ENCODE data around the gene ARMH3. TPM values are rescaled to one million over a fixed set of nuclear protein-coding genes. Genes with fewer than 3 reads are reported as not detected.
A peak's percentile ranks its signal among the peaks of the same experiment; 100 is the strongest.
"Not testable (repeated sequence)": the region's sequence is repeated elsewhere in the genome, so short reads cannot be mapped to it uniquely, and the experiment has no call there.

Gene ARMH3
- total RNA-seq, 1 donor from 2014 or later, result 4.5 TPM

- intact Hi-C loops (cut with DNase I), result loop anchor here (1.0 to 5.0 kb wide), 3 partner anchors 9 to 713 kb away; partner anchors contain the start of genes ARMH3 and BTRC
- Histone ChIP-seq H3K27me3 (no peaks in the 10 kb centered on the region), H3K27ac (peak within 1 kb of the TSS; percentile 89 to 93), H3K9me3 (no peaks in the 10 kb centered on the region), H3K36me3 (peaks cover 3 to 9% of the 10 kb centered on the region in 2 donors), H3K4me3 (peak within 1 kb of the TSS; percentile 76 to 94), H3K4me1 (peaks cover 16 to 23% of the 10 kb centered on the region in 2 donors)
- TF ChIP-seq, protein P1, sequence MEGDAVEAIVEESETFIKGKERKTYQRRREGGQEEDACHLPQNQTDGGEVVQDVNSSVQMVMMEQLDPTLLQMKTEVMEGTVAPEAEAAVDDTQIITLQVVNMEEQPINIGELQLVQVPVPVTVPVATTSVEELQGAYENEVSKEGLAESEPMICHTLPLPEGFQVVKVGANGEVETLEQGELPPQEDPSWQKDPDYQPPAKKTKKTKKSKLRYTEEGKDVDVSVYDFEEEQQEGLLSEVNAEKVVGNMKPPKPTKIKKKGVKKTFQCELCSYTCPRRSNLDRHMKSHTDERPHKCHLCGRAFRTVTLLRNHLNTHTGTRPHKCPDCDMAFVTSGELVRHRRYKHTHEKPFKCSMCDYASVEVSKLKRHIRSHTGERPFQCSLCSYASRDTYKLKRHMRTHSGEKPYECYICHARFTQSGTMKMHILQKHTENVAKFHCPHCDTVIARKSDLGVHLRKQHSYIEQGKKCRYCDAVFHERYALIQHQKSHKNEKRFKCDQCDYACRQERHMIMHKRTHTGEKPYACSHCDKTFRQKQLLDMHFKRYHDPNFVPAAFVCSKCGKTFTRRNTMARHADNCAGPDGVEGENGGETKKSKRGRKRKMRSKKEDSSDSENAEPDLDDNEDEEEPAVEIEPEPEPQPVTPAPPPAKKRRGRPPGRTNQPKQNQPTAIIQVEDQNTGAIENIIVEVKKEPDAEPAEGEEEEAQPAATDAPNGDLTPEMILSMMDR (IDR thresholded peaks at IDR 0.05), result peak in 2 of 3 experiments; percentile 14 to 33
- DNase-seq (ENCODE audit: low spot score in 2 of 2), result peak; percentile 55 to 94
Measured at GRCh38 chr10:102064868-102065560, 9.0 kb upstream of the ARMH3 start, which contains the start of gene HPS6. HPS6 (plus strand) TSS chr10:102065349; CDS start chr10:102065475, 126 bp downstream.

GRCh38 chr10:102064503-102064867 lies 8.5 kb upstream of the ARMH3 start:
- intact Hi-C loops (cut with DNase I), result loop anchor here (2.0 kb wide), 1 partner anchor 54 kb away; no protein-coding TSS in a partner anchor
- no peaks in the 10 kb centered on the region for H3K9me3 ChIP-seq
- TF ChIP-seq, protein P1 (IDR thresholded peaks at IDR 0.05), result no peak
- peak overlapping the region; percentile 89 to 93 for H3K27ac ChIP-seq
- peaks cover 16 to 23% of the 10 kb centered on the region in 2 donors for H3K4me1 ChIP-seq
- H3K36me3 ChIP-seq, result peaks cover 3 to 9% of the 10 kb centered on the region in 2 donors
- no peak for DNase-seq (ENCODE audit: low spot score in 2 of 2)
- peak overlapping the region; percentile 76 to 94 for H3K4me3 ChIP-seq
- no peaks in the 10 kb centered on the region for H3K27me3 ChIP-seq

DNA sequence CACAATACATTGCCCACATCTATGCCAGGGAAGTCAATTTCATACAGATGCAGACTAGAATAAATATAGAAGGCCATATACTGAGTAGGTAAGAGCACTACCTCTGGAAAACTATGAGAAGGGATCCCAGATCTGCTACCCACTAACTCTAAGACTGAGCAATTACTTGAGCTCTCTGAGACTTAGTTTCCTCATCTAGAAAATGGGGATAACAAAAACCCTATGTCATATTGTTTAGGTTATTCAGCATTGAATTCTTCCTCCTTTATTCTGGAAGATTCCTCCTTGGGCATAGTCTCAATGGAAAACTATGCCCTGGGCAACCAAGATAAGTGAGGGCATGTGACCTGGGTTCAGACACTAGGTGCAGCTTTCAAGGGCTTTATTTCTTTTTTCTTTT lies 4.0 kb upstream of the ARMH3 start:
- Histone ChIP-seq H3K36me3 (no peaks in the 10 kb centered on the region), H3K27ac (no peak overlapping the region), H3K9me3 (no peaks in the 10 kb centered on the region), H3K27me3 (no peaks in the 10 kb centered on the region), H3K4me3 (no peak overlapping the region), H3K4me1 (peaks cover 0 to 4% of the 10 kb centered on the region in 2 donors)
- DNase-seq (ENCODE audit: low spot score in 2 of 2), result no peak
- TF ChIP-seq, protein P1 (IDR thresholded peaks at IDR 0.05), result no peak
- intact Hi-C loops (cut with DNase I), result loop anchor here (5.0 to 10.0 kb wide), 2 partner anchors 72 to 995 kb away; partner anchors contain the start of genes KAZALD1 and PPRC1

GRCh38 chr10:102054881-102055646 lies 909 bp downstream of the ARMH3 start:
- H3K27me3 ChIP-seq; H3K9me3 ChIP-seq; H3K36me3 ChIP-seq; DNase-seq (ENCODE audit: low spot score in 2 of 2): not testable (repeated sequence)
- H3K27ac ChIP-seq, result peak overlapping the region; percentile 92 to 93
- peak overlapping the region; percentile 84 to 85 for H3K4me3 ChIP-seq
- peaks cover 0 to 13% of the 10 kb centered on the region in 2 donors for H3K4me1 ChIP-seq
- intact Hi-C loops (cut with DNase I), result loop anchor here (5.0 to 10.0 kb wide), 2 partner anchors 77 to 990 kb away; partner anchors contain the start of genes KAZALD1 and PPRC1

DNA sequence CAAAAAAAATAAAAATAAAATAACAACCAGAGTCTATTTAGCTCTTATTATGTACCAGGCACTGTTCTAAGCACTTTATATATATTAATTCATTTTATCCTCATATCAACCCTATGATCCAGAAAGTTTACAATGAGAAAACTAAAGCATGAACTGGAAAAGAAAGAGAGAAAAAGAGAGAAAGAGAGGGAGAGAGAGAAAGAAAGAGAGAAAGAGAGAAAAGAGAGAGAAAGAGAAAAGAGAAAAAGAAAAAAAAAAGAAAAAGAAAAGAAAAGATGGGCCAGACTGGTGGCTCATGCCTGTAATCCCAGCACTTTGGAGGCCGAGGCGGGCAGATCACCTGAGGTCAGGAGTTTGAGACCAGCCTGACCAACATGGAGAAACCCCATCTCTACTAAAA lies 9.9 kb downstream of the ARMH3 start:
- Histone ChIP-seq H3K4me3 (no peak overlapping the region), H3K27ac (no peak overlapping the region), H3K36me3 (no peaks in the 10 kb centered on the region), H3K4me1 (no peaks in the 10 kb centered on the region), H3K27me3 (no peaks in the 10 kb centered on the region), H3K9me3 (no peaks in the 10 kb centered on the region)
- no peak for DNase-seq (ENCODE audit: low spot score in 2 of 2)
- TF ChIP-seq, protein P1 (IDR thresholded peaks at IDR 0.05), result no peak
- intact Hi-C loops (cut with DNase I), result no loop called here

GRCh38 chr10:102045292-102045691 lies 10.7 kb downstream of the ARMH3 start:
- Histone ChIP-seq H3K27me3 (no peaks in the 10 kb centered on the region), H3K36me3 (no peaks in the 10 kb centered on the region), H3K9me3 (no peaks in the 10 kb centered on the region), H3K27ac (no peak overlapping the region), H3K4me1 (no peaks in the 10 kb centered on the region), H3K4me3 (no peak overlapping the region)
- TF ChIP-seq, protein P1 (IDR thresholded peaks at IDR 0.05), result no peak
- DNase-seq (ENCODE audit: low spot score in 2 of 2), result no peak
- intact Hi-C loops (cut with DNase I), result no loop called here

Data from ascending aorta (tissue), 2 donors.